Astrocyte of the hippocampus (primary cell): Measurements from ENCODE around the gene FIP1L1.

ENCODE experiments used
- DNase-seq: peaks from one replicate; pipeline ENCODE4 v3.0.0; 2011; ENCODE audit warnings: low read depth, low spot score

FIP1L1 gene

GRCh38 chr4:53500546-53500945, 123.1 kb downstream of the FIP1L1 start:
- DNase-seq = no peak

- DNase-seq = no peak
Measured at GRCh38 chr4:53501561-53501960, 124.1 kb downstream of the FIP1L1 start.

GRCh38 chr4:53502094-53502493, 124.7 kb downstream of the FIP1L1 start:
- DNase-seq = no peak

- no peak for DNase-seq
Measured at GRCh38 chr4:53505947-53506346, 128.5 kb downstream of the FIP1L1 start.

GRCh38 chr4:53507058-53507457, 129.6 kb downstream of the FIP1L1 start:
- DNase-seq = no peak

GRCh38 chr4:53507671-53508286, 130.3 kb downstream of the FIP1L1 start:
- DNase-seq = peak; percentile 95

- peak; percentile 79 for DNase-seq
Measured at GRCh38 chr4:53508446-53508845, 131.0 kb downstream of the FIP1L1 start.

- DNase-seq = peak; percentile 47
Measured at GRCh38 chr4:53510321-53510720, 132.9 kb downstream of the FIP1L1 start.
